ENCODE data around the gene SMIM44.

- TF ChIP-seq POLR2A (IDR thresholded peaks at IDR 0.05; ENCODE audit: low read depth, low read length) (no peak), POLR2AphosphoS5 (IDR thresholded peaks at IDR 0.05; ENCODE audit: low read depth, low read length) (no peak), TAF1 (IDR thresholded peaks at IDR 0.05; ENCODE audit: borderline replicate concordance, low read depth, low read length) (no peak)
Measured at GRCh38 chr19:3467437-3468198, 15.6 kb downstream of the SMIM44 start.
